Progenitor cell of endocrine pancreas (in vitro differentiated cells): ENCODE measurements around the gene ROCK2. TPM values are rescaled to one million over a fixed set of nuclear protein-coding genes. Genes with fewer than 3 reads are reported as not detected.
A peak's percentile ranks its signal among the peaks of the same experiment; 100 is the strongest.

Experiments used
- DNase-seq: peaks from one replicate; pipeline ENCODE4 v3.0.0; 2021; ENCODE audit warnings: low spot score; ENCODE audit not compliant: unreplicated experiment
- H3K27ac Mint-ChIP-seq: 2 replicates; pipeline ENCODE4 v1.8.0; 2021; ENCODE audit warnings: mild to moderate bottlenecking, moderate library complexity, mixed read lengths
- H3K27me3 Mint-ChIP-seq: 2 replicates; pipeline ENCODE4 v1.8.0; 2021; ENCODE audit warnings: mixed read lengths
- H3K36me3 Mint-ChIP-seq: 2 replicates; pipeline ENCODE4 v1.8.0; 2022; ENCODE audit warnings: mixed read lengths; ENCODE audit not compliant: insufficient read depth
- H3K4me1 Mint-ChIP-seq: 2 replicates; pipeline ENCODE4 v1.8.0; 2021; ENCODE audit warnings: low read depth, mixed read lengths
- H3K4me3 Mint-ChIP-seq: 2 replicates; pipeline ENCODE4 v1.8.0; 2021; ENCODE audit warnings: low read depth, mild to moderate bottlenecking, moderate library complexity, mixed read lengths
- H3K9me3 Mint-ChIP-seq: 2 replicates; pipeline ENCODE4 v1.8.0; 2021; ENCODE audit warnings: low read depth, mixed read lengths
- CTCF ChIP-seq: fragments of 200-600 bp; sonication (generic); IDR thresholded peaks from one replicate; pipeline ENCODE4 v1.5.0; 2021; ENCODE audit warnings: antibody characterized with exemption, mild to moderate bottlenecking; ENCODE audit not compliant: unreplicated experiment
- total RNA-seq: library from RNA; stranded (reverse); gene quantifications from 2 replicates; pipeline ENCODE4 v1.2.1, GENCODE V29; 2021

Gene ROCK2
- total RNA-seq, 1 donor from 2014 or later: 43.8 TPM

GRCh38 chr2:11343650-11344341 lies 640 bp downstream of the ROCK2 start:
- H3K4me1 Mint-ChIP-seq: peaks cover 35% of the 10 kb centered on the region
- H3K4me3 Mint-ChIP-seq: peak overlapping the region; percentile 97
- H3K27ac Mint-ChIP-seq: peak overlapping the region; percentile 98
- no peaks in the 10 kb centered on the region for H3K36me3 Mint-ChIP-seq
- H3K9me3 Mint-ChIP-seq: no peaks in the 10 kb centered on the region
- no peak for TF ChIP-seq CTCF
- peaks cover 13% of the 10 kb centered on the region for H3K27me3 Mint-ChIP-seq
- DNase-seq: peak; percentile 57

- peaks cover 33% of the 10 kb centered on the region for H3K4me1 Mint-ChIP-seq
- H3K36me3 Mint-ChIP-seq: no peaks in the 10 kb centered on the region
- DNase-seq: no peak
- peak overlapping the region; percentile 98 for H3K27ac Mint-ChIP-seq
- peaks cover 10% of the 10 kb centered on the region for H3K27me3 Mint-ChIP-seq
- H3K4me3 Mint-ChIP-seq: peak overlapping the region; percentile 97
- no peak for TF ChIP-seq CTCF
- H3K9me3 Mint-ChIP-seq: no peaks in the 10 kb centered on the region
Observed at GRCh38 chr2:11343368-11343649, 1.1 kb downstream of the ROCK2 start.

DNA sequence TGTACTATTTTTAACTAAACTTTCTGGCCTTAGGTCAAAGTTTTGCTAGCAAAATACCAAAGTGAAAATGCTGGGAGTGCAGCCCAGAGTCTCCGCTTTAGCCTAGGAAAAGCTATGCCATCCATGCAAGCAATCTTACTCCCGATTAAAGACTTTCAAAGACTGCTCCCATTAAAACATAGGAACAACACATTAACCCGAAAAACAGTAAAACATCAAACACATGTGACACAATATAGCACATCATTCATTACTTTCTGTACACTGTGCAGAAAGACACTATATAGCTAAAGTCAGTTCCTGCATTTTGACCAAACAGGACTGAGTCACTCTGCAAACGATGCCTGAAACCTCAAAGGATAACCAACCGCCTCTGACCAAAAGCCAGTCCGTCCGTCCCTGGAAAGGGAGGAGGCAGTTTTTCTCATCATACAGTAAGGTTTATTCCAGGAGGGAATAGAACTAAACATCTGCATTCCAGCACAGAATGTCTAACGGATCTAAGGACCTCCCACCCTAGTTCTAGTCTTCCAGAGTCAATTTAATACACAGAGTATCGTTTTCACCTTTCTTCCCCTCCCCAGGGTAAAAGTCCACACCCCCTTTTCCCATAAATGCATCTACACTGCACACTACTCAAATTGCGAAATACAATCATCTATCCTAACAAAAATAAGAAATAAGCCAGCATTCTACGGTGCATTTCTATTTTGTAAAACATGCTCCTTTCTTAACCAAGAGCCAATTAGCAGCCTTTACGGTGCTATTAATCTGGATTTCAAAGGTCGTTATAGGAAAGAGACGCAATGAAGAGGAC lies 1.7 kb downstream of the ROCK2 start:
- Mint-ChIP-seq H3K9me3 (no peaks in the 10 kb centered on the region), H3K4me3 (peak overlapping the region; percentile 97), H3K36me3 (peaks cover 1% of the 10 kb centered on the region), H3K27me3 (peaks cover 6% of the 10 kb centered on the region), H3K27ac (peak overlapping the region; percentile 98), H3K4me1 (peaks cover 33% of the 10 kb centered on the region)
- TF ChIP-seq CTCF: no peak
- DNase-seq: no peak

DNA sequence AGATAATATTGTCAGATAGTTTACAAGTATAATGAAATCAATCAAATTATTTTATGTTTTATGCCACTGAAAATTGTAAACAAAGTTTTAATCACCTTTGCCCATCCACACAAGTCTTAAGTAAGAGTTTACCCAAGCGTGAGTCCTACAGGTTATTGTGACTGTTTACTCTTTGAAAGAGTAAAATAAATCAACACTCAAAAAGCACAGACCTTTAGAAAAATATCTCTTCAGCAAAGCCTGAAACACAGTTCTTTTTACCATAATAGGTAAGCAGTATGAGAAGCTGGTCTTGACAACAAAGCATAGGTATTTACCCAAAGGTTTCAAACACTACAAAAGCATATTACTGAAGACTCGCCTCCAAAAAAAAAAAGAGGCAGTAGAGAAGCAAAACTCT lies 3.7 kb downstream of the ROCK2 start:
- no peak for TF ChIP-seq CTCF
- no peak overlapping the region for H3K27ac Mint-ChIP-seq
- H3K27me3 Mint-ChIP-seq: no peaks in the 10 kb centered on the region
- H3K4me1 Mint-ChIP-seq: peaks cover 31% of the 10 kb centered on the region
- no peak overlapping the region for H3K4me3 Mint-ChIP-seq
- H3K36me3 Mint-ChIP-seq: peaks cover 5% of the 10 kb centered on the region
- DNase-seq: no peak
- peaks cover 4% of the 10 kb centered on the region for H3K9me3 Mint-ChIP-seq

DNA sequence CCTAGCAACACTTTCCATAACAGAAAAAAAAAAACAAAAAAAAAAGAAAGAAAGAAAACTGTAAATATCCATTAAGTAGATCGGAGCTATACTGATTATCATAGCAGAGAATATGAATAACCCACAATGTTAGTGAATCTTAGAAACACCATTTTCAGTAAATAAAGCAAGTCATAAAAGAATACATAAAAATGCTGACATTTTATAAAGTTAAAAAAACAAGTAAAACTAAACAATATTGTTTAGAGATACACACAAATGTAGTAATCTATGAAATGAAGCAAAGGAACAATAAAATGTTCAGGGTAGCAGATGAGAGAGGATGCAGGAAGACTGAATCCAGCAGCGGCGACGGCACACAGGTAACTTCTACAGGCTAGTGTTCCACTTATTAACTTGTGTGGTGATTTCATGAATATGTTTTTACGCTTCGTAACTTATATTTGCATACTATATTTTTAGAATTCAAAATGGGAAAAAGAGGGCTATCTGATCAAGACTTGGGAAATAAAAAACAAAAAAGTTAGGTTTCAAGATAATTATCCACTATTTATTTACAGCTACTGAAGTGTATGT lies 4.8 kb downstream of the ROCK2 start:
- no peaks in the 10 kb centered on the region for H3K27me3 Mint-ChIP-seq
- H3K36me3 Mint-ChIP-seq: peaks cover 5% of the 10 kb centered on the region
- H3K4me3 Mint-ChIP-seq: no peak overlapping the region
- no peak for TF ChIP-seq CTCF
- peaks cover 30% of the 10 kb centered on the region for H3K4me1 Mint-ChIP-seq
- peaks cover 4% of the 10 kb centered on the region for H3K9me3 Mint-ChIP-seq
- H3K27ac Mint-ChIP-seq: peak overlapping the region; percentile 74
- no peak for DNase-seq
